SK-N-SH treated with all-trans-retinoic acid at 6 μM for 48 hours (cell line): ENCODE results near the gene CP.
A peak's percentile ranks its signal among the peaks of the same experiment; 100 is the strongest.

Experiments used
- ARNTL ChIP-seq: fragments of 450-650 bp; formaldehyde crosslinking; IDR thresholded peaks from 2 replicates; pipeline ENCODE4 v1.5.0; 2020; ENCODE audit warnings: low read depth, mild to moderate bottlenecking, moderate library complexity, borderline replicate concordance
- CREB5 ChIP-seq: fragments of 250-450 bp; sonication (Bioruptor Pico); IDR thresholded peaks from 2 replicates; pipeline ENCODE4 v1.5.1; 2020; ENCODE audit warnings: low read depth, mild to moderate bottlenecking, moderate library complexity
- CSDC2 ChIP-seq: fragments of 250-450 bp; sonication (Bioruptor Pico); IDR thresholded peaks from 2 replicates; pipeline ENCODE4 v1.5.0; 2020; ENCODE audit warnings: mild to moderate bottlenecking, moderate library complexity
- CSRNP3 ChIP-seq: fragments of 250-450 bp; sonication (Bioruptor Pico); IDR thresholded peaks from 2 replicates; pipeline ENCODE4 v1.5.1; 2021; ENCODE audit warnings: mild to moderate bottlenecking, moderate library complexity
- ESRRG ChIP-seq: fragments of 250-450 bp; sonication (Bioruptor Pico); IDR thresholded peaks from 2 replicates; pipeline ENCODE4 v1.6.1; 2021; ENCODE audit warnings: mild to moderate bottlenecking
- RARB ChIP-seq: fragments of 250-450 bp; sonication (Bioruptor Pico); IDR thresholded peaks from 2 replicates; pipeline ENCODE4 v1.8.0; 2021; ENCODE audit warnings: mild to moderate bottlenecking, moderate library complexity
- SNAI2 ChIP-seq: fragments of 250-450 bp; sonication (Bioruptor Pico); IDR thresholded peaks from 2 replicates; pipeline ENCODE4 v1.5.0; 2020; ENCODE audit warnings: mild to moderate bottlenecking, moderate library complexity
- TOX ChIP-seq: fragments of 250-450 bp; sonication (Bioruptor Pico); IDR thresholded peaks from 2 replicates; pipeline ENCODE4 v1.8.0; 2021; ENCODE audit warnings: mild to moderate bottlenecking, moderate library complexity, borderline replicate concordance
- TSHZ2 ChIP-seq: fragments of 250-450 bp; sonication (Bioruptor Pico); IDR thresholded peaks from 2 replicates; pipeline ENCODE4 v1.5.0; 2020; ENCODE audit warnings: mild to moderate bottlenecking, moderate library complexity
- ZC3H10 ChIP-seq: fragments of 250-450 bp; sonication (Bioruptor Pico); IDR thresholded peaks from 2 replicates; pipeline ENCODE4 v1.5.1; 2021; ENCODE audit warnings: mild to moderate bottlenecking, moderate library complexity
- ZFP3 ChIP-seq: fragments of 250-450 bp; sonication (Bioruptor Pico); IDR thresholded peaks from 2 replicates; pipeline ENCODE4 v1.5.0; 2020; ENCODE audit warnings: mild to moderate bottlenecking, moderate library complexity
- ZFP30 ChIP-seq: fragments of 450-650 bp; formaldehyde crosslinking; IDR thresholded peaks from 2 replicates; pipeline ENCODE4 v1.5.0; 2022; ENCODE audit warnings: mild to moderate bottlenecking, moderate library complexity
- ZNF565 ChIP-seq: fragments of 450-650 bp; formaldehyde crosslinking; conservative IDR thresholded peaks from 2 replicates; pipeline ENCODE4 v1.5.0; 2020; ENCODE audit warnings: low read depth, mild to moderate bottlenecking, moderate library complexity
- TF ChIP-seq, protein P1 (sequence below): fragments of 250-450 bp; sonication (Bioruptor Pico); IDR thresholded peaks from 2 replicates; pipeline ENCODE4 v1.8.0; 2020; ENCODE audit warnings: mild to moderate bottlenecking, moderate library complexity, borderline replicate concordance

DNA sequence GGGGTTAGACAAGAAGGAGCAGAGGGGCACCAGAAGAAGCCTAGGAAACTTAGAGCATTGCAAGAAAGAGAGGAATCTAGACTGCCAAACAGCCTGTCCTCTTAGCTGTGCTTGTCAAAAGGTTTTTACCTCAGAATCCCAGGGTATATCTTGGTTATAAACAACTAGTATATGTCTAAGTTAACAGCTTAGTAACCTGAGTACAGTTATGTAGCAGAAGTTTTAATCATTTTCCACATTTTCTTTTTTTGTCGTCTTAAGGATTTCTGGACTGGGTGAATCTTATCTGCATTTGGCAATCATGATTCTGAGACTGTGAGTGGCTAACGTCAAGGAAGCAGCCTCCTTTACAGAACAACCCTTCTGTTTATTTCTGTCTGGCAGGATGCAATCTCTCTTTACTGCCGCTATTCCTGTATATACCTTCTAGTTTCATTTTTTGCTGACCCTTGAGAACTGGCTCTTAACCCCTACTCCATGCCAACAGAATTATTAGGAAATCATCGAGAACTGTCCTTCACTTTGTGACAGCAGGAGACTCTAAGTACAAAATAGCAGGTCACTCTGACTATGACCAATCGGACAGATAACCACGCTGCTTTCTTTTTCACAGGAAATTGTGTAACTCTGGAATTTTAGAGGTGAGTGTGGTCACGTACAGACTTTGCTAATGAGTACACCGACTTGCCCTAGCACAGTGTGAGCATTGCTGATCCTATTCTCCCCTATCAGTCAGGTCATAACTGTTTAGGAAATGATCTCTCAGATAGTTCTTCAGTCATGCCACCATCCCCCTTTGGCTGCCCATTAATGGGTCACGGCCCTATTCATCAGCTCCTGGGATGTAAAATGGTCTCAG, 3.3 kb upstream of the CP start:
- TF ChIP-seq CSRNP3 (CRISPR knock-in tag): no peak
- no peak for TF ChIP-seq ESRRG (CRISPR knock-in tag)
- TF ChIP-seq CSDC2 (CRISPR knock-in tag): no peak
- TF ChIP-seq, protein P1, sequence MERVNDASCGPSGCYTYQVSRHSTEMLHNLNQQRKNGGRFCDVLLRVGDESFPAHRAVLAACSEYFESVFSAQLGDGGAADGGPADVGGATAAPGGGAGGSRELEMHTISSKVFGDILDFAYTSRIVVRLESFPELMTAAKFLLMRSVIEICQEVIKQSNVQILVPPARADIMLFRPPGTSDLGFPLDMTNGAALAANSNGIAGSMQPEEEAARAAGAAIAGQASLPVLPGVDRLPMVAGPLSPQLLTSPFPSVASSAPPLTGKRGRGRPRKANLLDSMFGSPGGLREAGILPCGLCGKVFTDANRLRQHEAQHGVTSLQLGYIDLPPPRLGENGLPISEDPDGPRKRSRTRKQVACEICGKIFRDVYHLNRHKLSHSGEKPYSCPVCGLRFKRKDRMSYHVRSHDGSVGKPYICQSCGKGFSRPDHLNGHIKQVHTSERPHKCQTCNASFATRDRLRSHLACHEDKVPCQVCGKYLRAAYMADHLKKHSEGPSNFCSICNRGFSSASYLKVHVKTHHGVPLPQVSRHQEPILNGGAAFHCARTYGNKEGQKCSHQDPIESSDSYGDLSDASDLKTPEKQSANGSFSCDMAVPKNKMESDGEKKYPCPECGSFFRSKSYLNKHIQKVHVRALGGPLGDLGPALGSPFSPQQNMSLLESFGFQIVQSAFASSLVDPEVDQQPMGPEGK (CRISPR knock-in tag): no peak
- TF ChIP-seq ZFP3 (CRISPR knock-in tag): no peak
- TF ChIP-seq RARB (CRISPR knock-in tag): no peak
- no peak for TF ChIP-seq ZFP30 (CRISPR knock-in tag)
- no peak for TF ChIP-seq ZC3H10 (CRISPR knock-in tag)
- no peak for TF ChIP-seq ZNF565
- 0 out of 2 replicates have a peak, but pooled peaks have one; percentile 40 for TF ChIP-seq SNAI2 (CRISPR knock-in tag)
- TF ChIP-seq TSHZ2 (CRISPR knock-in tag): no peak
- no peak for TF ChIP-seq CREB5 (CRISPR knock-in tag)
- TF ChIP-seq TOX: no peak
- TF ChIP-seq ARNTL (CRISPR knock-in tag): no peak
